Adipose tissue (tissue), 3 donors: ENCODE results near the gene RNF212B. TPM values are rescaled to one million over a fixed set of nuclear protein-coding genes. Genes with fewer than 3 reads are reported as not detected.
"Not testable (repeated sequence)": the region's sequence is repeated elsewhere in the genome, so short reads cannot be mapped to it uniquely, and the experiment has no call there.

Experiments
- H3K27ac ChIP-seq: one replicate; pipeline ENCODE4 v1.5.1; 2013; ENCODE audit warnings: low read depth, low read length
- WGBS, 3 donors: extraction: QIAGEN DNeasy Blood & Tissue Kit; methylation state at CpG; one replicate each; pipeline ENCODE4 v1.1.7; 2013; 5-methylcytosine and 5-hydroxymethylcytosine counted together
- polyA plus RNA-seq, 3 donors: library from polyadenylated mRNA; stranded (reverse); fragments of 200-250 nt; gene quantifications; one replicate each; pipeline ENCODE4 v1.2.3, GENCODE V29; 2013
- donor health status: healthy with polysubstance abuse.
- donor health status: Bipolar disorder and iron deficiency.
- donor health status: healthy.

RNF212B gene, protein sequence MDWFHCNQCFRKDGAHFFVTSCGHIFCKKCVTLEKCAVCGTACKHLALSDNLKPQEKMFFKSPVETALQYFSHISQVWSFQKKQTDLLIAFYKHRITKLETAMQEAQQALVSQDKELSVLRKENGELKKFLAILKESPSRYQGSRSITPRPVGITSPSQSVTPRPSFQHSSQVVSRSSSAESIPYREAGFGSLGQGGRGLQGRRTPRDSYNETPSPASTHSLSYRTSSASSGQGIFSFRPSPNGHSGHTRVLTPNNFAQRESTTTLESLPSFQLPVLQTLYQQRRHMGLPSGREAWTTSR
- under 1 TPM in 2 of 3 donors, not detected in 1; 0.06 to 0.14 TPM for polyA plus RNA-seq

DNA sequence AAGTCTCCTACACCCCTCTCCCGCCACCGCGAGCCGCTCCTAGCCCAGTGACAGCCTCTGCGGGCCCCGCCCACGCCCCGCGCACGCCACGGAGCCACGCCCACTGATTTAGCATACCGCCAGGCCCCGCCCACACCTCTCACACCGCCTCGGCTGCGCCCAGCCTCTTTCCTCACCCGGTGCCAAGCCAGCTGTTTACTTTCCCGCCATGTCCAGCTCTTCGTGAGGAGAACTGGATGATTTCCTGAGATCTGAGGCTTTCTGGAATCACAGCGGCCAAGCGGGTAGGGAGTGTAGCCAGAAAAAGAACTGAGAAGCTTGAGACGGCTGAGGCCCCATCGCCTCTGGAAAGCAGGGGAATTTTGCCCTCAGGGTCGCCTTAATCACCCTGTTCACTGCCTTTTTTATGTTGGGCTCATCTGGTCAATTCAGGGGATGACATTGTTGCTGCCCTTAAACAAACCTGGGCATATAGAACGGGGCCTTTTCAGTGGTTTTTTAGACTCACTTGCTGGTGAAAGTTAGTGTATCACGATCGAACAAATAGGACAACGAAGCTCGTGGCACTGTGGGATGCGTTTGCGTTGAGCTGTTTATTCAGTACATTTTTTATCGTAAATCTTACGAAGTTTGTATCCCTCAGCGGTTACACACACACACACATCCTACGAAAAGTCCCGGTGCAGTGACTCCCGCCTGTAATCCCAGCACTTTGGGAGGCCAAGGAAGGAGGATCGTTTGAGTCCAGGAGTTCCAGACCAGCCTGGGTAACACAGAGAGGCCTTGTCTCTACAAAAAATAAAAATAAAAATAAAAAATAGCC, at the start of gene RNF212B:
Gene RNF212B, plus strand, starts transcription at position 165 of the 823 bp plus-strand sequence. CDS start 2,410 bp downstream, outside the sequence.
- H3K27ac ChIP-seq = no peak within 1 kb of the TSS
- 18 to 31% (median 27%) methylated on average over 39 of the region's 39 CpGs for WGBS, 3 donors

DNA sequence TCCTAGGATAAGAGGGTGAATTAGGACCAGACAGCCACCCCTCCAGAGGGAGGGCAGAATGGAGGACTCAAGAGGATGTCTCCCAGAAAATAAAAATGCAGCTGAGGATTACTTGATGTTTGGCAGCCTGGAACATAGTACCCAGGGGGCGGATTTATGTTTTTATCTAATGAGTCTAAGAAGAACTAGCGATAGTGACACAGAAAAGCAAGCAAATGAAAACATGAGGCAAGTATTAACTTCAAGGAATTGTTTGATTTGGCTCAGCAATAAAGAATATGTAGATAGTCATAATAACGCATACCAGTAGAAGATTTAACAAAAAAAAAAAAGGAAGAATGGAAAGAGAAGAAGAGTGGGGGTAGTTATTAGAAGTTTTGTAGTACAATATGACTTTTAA, 44.3 kb upstream of the RNF212B start:
- 42 to 75% (median 58%) methylated on average over 3 of the region's 3 CpGs for WGBS, 3 donors
- no peak overlapping the region for H3K27ac ChIP-seq

DNA sequence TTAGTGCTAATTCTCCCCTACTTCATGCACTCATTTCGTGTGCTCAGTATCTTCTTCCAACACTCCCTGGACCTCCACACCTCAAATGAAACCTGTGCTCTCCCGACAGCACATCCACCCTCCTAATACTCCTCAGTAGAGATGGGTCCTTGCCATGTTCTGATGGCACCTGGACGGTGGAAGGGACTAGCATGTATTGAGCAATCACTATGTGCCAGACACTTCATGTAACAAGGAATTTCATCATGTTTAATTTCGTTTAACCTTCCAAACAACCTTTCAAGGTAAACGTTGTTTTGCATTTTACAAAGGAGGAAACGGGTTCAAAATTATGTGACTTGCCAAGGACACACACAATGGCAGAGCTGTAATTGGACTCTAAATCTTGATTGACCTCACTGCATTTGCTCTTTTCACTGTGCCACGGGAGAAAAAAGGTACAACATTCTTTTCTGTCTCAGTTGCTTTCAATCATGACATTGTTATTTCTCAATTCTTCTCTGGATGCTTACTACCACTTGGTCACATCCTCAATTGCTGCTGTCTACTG, 42.1 kb upstream of the RNF212B start:
- 40 to 68% (median 66%) methylated on average over 7 of the region's 7 CpGs for WGBS, 3 donors
- no peak overlapping the region for H3K27ac ChIP-seq

DNA sequence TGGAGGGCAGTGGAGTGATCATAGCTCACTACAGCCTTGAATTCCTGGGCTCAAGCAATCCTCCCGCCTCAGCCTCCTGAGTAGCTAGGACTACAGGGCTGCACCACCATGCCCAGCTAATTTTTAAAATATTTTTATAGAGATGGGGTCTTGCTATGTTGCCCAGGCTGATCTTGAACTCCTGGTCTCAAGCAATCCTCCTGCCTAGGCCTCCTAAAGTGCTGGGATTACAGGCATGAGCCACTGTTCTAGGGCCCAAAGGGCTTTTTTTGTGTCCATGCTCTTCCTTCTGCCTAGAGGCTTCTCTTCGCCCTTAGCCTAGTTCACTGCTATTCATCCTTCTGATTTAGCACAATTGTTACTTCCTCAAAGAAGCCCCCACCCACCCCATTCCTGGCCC, 41.2 kb upstream of the RNF212B start:
- H3K27ac ChIP-seq = not testable (repeated sequence)
- WGBS, 3 donors = 90 to 95% (median 92%) methylated on average over 2 of the region's 2 CpGs

DNA sequence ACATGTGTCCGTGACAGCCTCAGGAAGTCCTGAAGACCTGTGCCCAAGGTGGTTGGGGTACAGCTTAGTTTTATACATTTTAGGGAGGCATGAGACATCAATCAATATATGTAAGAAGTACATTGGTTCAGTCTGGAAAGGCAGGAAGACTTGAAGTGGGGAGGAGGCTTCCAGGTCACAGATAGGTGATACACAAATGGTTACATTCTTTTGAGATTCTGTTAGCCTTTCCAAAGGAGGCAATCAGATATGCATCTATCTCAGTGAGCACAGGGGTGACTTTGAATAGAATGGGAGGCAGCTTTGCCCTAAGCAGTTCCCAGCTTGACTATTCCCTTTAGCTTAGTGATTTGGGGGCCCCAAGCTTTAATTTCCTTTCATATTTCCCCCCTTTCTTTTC, 38.6 kb upstream of the RNF212B start:
- 67 to 82% (median 79%) methylated on average over 1 of the region's 1 CpG for WGBS, 3 donors
- H3K27ac ChIP-seq = not testable (repeated sequence)

DNA sequence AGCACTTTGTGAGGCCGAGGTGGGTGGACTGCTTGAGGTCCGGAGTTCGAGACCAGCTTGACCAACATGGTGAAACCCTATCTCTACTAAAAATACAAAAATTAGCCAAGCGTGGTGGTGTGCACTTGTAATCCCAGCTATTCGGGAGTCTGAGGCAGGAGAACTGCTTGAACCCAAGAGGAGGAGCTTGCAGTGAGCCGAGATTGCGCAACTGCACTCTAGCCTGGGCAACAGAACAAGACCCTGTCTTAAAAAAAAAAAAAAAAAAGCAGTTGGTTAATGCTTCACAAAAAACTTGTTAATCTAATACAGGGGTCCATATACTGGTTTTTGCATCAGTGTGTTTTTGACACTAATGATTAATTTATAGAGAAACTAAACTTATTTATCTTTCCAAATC, 35.7 kb upstream of the RNF212B start:
- no peak overlapping the region for H3K27ac ChIP-seq
- WGBS, 3 donors = 91 to 95% (median 94%) methylated on average over 7 of the region's 7 CpGs

DNA sequence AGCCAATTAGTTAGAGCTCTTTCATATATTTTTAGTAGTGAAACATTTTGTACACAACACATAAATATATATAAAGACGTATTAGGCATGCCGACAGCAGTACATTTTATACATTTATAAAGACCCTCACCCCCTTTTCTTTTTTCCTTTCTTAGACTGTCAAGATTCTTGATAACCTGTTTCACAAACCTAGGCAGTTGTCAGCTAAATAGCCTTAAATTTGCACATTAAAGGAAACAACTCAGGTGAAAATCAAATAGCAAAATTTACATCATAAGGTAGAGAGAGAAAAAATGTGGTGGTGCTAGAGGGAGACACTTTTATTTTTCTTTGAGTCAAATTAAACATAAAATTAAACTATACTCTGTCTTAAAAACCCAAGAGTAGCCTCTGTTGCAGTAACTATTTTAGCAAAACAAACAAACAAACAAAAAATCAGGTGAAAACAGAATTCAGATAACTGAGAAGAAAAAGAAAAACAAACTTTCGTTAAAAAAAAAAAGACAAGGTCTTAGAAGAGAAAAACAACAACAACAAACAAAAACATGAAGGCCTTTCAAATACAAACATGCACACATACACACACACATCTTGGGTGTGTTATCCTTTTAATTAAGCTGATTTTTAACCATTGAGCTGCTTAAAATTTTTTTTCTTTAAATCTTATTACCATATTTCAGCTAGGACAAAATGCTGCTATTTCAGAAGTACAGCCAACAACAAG, 31.2 kb upstream of the RNF212B start:
- no peak overlapping the region for H3K27ac ChIP-seq
- 80 to 91% (median 90%) methylated on average over 3 of the region's 3 CpGs for WGBS, 3 donors

DNA sequence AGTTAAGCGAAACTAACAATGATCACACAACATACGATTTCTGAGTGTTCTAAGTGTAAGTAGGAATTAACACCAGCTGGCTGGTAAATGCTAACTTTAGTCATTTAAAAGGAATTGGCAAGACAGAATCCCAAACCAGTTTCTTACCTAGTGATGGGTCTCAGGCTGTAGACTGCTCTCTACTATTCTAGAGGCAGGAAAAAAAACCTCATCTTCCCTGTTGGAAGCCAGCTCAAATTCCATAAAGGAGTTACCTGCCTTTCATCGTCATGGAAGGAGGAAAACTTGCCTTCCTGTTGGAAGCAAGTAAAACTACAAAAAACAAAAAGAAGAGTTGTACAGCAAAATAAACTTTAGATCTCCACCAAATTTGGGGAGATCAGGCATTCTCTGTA, 30.6 kb upstream of the RNF212B start:
- no peak overlapping the region for H3K27ac ChIP-seq
- 72 to 86% (median 82%) methylated on average over 3 of the region's 3 CpGs for WGBS, 3 donors

DNA sequence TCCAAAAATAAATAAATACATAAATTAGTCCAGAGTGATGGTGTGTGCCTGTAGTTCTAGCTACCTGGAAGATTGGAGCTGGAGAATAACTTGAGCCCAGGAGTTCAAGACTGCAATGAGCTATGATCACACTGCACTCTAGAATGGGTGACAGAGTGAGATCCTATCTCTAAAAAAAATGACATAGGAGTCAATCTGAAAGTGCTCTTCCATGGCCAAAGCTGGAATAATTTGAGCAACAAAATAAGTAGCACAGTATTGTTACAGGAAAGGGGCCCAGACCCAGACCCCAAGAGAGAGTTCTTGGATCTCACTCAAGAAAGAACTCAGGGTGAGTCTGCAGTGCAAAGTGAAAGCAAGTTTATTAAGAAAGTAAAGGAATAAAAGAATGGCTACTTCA, 29.4 kb upstream of the RNF212B start:
- no peak overlapping the region for H3K27ac ChIP-seq

DNA sequence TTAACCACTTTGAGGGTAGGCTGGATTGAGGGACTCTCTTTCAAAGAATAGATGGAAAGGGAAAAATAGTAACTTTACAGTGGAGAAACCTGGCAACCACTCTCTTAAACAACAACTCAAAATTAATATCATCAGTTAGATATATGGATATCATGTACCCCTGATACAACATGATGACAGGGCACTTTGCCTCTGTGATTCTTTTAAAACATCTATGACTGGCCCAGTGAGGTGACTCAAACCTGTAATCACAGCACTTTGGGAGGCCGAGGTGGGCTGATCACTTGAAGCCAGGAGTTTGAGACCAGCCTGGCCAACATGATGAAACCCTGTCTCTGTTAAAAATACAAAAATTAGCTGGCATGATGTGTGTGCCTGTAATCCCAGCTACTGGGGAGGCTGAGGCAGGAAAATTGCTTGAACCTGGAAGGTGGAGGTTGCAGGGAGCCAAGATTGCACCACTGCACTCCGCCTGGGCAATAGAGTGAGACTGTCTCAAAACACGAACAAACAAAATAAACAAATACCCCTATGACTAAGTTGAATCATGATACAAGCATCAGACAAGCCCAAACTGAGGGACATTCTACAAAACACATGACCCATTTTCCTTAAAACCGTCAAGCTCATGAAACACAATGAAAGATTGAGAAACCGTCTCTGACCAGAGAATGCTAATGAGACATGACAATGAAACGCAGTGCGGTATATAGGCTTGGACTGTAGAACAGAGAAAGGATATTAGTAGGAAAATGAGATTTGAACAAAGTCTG, 27.9 kb upstream of the RNF212B start:
- WGBS, 3 donors = 90 to 91% (median 91%) methylated on average over 7 of the region's 7 CpGs
- no peak overlapping the region for H3K27ac ChIP-seq

DNA sequence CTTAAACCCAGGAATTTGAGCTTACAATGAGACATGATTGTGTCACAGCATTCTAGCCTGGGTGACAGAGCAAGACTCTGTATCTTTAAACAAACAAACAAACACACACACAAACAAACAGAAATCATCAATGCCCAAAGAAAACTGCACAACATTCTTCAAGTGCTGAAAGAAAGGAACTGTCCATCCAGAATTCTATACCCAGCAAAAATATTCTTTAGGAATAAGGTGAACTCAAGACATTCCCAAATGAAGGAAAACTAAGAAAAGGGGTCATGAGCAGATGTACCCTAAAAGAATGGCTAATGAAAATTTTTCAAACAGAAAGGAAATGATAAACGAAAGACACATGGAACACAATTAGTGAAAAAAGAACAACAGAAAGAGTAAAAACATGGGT, 22.3 kb upstream of the RNF212B start:
- 80 to 95% (median 89%) methylated on average over 1 of the region's 1 CpG for WGBS, 3 donors
- H3K27ac ChIP-seq = no peak overlapping the region

DNA sequence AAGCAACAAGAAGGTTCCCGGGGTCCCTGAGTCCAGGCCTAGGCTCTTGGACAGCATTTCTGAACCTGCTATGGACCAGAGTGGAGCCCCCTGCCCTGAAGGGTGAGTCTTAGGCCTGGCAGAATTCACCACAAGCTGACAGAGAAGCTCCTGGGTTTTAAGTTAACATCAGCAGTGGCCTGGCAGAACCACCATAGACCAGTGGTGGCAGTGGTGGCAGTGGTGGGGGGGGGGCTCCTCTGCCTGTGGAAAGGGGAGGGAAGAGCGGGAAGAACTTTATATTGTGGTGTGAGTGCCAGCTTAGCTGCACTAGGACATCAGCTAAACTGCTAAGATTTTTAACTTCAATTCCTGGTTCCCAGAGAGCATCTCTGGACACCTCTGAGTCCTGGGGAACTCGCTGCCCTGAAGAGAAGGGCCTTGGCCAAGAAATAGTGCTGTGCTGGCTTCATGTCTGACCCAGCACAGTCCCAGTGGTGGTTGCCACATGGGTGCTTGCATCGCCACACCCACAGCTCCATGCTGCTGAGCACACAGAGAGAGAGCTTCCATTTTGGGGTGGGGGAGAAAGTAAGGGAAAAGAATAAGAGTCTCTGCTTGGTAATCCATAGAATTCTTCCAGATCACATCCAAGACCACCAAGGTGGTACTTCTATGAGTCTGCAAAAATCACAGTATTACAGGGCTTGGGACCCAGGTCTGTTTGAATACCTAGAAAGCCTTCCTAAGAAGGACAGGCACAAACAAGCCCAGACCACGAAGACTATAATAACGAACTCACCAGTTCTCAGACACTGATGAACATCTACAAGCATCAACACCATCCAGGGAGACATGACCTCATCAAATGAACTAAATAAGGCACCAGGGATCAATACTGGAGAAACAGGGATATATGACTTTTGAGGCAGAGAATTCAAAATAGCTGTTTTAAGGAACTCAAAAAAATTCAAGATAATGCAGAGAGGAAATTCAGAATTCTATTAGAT, 20.4 kb upstream of the RNF212B start:
- H3K27ac ChIP-seq = no peak overlapping the region
- WGBS, 3 donors = 91 to 95% (median 94%) methylated on average over 6 of the region's 6 CpGs

DNA sequence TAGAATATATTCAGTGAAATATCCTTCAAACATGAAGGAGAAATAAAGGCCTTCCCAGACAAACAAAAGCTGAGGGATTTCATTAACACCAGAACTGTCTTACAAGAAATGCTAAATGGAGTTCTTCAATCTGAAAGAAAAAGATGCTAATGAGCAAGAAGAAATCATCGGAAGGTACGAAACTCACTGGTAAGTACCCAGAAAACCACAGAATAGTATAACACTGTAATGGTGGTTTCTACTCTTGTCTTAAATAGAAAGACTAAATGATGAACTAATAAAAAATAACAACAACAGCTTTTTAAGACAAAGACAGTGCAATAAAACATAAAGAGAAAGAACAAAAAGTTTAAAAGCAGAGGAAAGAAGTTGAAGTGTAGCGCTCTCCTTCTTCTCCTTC, 18.7 kb upstream of the RNF212B start:
- H3K27ac ChIP-seq = no peak overlapping the region
- 72 to 86% (median 79%) methylated on average over 3 of the region's 3 CpGs for WGBS, 3 donors

DNA sequence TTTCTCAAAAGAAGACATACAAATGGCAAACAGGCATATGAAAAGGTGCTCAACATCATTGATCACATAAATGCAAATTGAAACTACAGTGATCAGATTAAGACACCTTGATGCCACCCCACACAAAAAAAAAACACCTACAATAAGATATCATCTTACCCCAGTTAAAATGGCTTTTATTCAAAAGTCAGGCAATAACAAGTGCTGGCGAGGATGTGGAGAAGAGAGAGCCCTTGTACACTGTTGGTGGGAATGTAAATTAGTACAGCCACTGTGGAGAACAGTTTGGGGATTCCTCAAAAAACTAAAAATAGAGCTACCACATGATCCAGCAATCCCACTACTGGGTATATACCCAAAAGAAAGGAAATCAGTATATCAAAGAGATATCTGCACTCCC, 12.8 kb upstream of the RNF212B start:
- H3K27ac ChIP-seq = not testable (repeated sequence)
- WGBS, 3 donors = 84 to 97% (median 93%) methylated on average over 1 of the region's 1 CpG

DNA sequence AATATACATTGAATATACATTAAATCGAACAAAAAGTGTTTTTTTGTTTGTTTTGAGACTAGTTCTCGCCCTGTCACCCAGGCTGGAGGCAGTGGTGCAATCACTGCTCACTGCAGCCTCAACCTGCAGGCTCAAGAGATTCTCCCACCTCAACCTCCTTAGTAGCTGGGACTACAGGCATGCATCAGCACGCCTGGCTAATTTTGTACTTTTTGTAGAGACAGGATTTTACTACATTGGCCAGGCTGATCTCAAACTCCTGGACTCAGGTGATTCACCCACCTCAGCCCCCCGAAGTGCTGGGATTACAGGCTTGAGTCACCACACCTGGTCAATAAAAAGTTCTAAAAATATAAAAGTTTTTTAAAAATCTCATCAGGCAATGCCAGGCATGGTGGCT, 10.2 kb upstream of the RNF212B start:
- H3K27ac ChIP-seq = no peak overlapping the region
- WGBS, 3 donors = 58 to 73% (median 59%) methylated on average over 4 of the region's 4 CpGs

DNA sequence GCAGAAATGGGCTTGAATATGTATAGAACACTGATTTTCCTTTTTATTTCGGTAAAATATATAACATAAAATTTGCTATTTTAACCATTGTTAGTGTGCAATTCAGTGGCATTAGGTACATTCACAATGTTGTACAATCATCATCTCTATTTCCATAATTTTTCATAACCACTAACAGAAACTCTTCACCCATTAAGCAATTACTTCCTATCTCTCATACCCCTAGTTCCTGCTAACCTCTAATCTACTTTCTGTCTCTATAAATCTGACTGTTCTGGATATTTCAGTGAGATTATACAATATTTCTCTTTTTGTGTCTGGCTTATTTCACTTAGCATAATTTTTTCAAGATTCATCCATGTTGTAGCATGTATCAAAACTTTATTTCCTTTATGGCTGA, 8.9 kb upstream of the RNF212B start:
- 55 to 85% (median 68%) methylated on average over 1 of the region's 1 CpG for WGBS, 3 donors
- H3K27ac ChIP-seq = no peak overlapping the region

DNA sequence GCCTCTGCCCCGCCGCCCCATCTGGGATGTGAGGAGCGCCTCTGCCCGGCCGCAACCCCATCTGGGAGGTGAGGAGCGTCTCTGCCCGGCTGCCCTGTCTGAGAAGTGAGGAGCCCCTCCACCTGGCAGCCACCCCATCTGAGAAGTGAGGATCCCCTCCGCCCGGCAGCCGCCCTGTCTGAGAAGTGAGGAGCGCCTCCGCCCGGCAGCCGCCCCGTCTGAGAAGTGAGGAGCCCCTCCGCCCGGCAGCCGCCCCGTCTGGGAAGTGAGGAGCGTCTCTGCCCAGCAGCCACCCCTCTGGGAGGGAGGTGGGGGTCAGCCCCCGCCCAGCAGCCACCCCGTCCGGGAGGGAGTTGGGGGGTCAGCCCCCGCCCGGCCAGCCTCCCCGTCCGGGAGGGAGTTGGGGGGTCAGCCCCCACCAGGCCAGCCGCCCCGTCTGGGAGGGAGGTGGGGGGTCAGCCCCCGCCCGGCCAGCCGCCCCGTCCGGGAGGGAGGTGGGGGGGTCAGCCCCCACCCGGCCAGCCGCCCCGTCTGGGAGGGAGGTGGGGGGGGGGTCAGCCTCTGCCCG, 5.4 kb upstream of the RNF212B start:
- WGBS, 3 donors = 92 to 96% (median 93%) methylated on average over 16 to 36 of the region's 38 CpGs
- H3K27ac ChIP-seq = not testable (repeated sequence)
